HCT116 (cell line): ENCODE data around the gene INHBE. TPM values are rescaled to one million over a fixed set of nuclear protein-coding genes. Genes with fewer than 3 reads are reported as not detected.
"Not testable (repeated sequence)": the region's sequence is repeated elsewhere in the genome, so short reads cannot be mapped to it uniquely, and the experiment has no call there.

ENCODE experiments used
- ATAC-seq: fragments of 200-7000 bp; cut with Tn5 transposase; 2 replicates; pipeline ENCODE4 v1.9.1; 2020; ENCODE audit warnings: mild to moderate bottlenecking, moderate library complexity
- BruUV-seq: library from RNA; stranded (reverse); fragments of 400-500 nt; replicated peaks from 2 replicates; lab custom pipeline; 2021; lab: Mats Ljungman, UMichigan
- CTCF ChIA-PET: fragments of 300-600 bp; sonication (Branson Sonifier 250); formaldehyde crosslinking; loops from one replicate; lab custom pipeline; 2021; ENCODE audit warnings: antibody characterized with exemption; lab: Charles Lee
- POLR2A ChIA-PET: fragments of 300-600, 350-600 bp; sonication (Branson Sonifier 250); formaldehyde crosslinking; loops from one replicate; lab custom pipeline; 2021; ENCODE audit warnings: antibody characterized with exemption; lab: Charles Lee
- RAD21 ChIA-PET, 2 experiments: fragments of 300-600 bp; sonication (Branson Sonifier 250); formaldehyde crosslinking; loops; one replicate each; lab custom pipeline; 2023; ENCODE audit warnings: low total read pairs in 2 of 2; ENCODE audit not compliant: uncharacterized antibody in 2 of 2, unreplicated experiment in 2 of 2, low non-redundant PET in 1 of 2; lab: Charles Lee
- DNase-seq: peaks from one replicate; pipeline ENCODE4 v3.0.0-alpha.2; 2010; ENCODE audit warnings: low read depth, low spot score
- H2AFZ ChIP-seq: fragments of 200-600 bp; shearing (Covaris generic), sonication (generic); 2 replicates; pipeline ENCODE4 v1.6.1; 2017; ENCODE audit warnings: low read depth, mixed run types, mixed read lengths, antibody characterized with exemption, low read length; ENCODE audit not compliant: poor library complexity, severe bottlenecking
- H3K27ac ChIP-seq: 2 replicates; pipeline ENCODE4 v1.5.1; 2012; ENCODE audit warnings: low read depth, low read length
- H3K27me3 ChIP-seq: fragments of 200-600 bp; sonication (generic); 2 replicates; pipeline ENCODE4 v1.6.1; 2016; ENCODE audit warnings: mixed run types, low read length, mixed read lengths; ENCODE audit not compliant: insufficient read depth
- H3K36me3 ChIP-seq, 2 experiments: fragments of 200-500 bp in 1 of 2; fragments of 200-600 bp in 1 of 2; sonication (Bioruptor generic) in 1 of 2; sonication (generic) in 1 of 2; 2 replicates each; pipeline versions ENCODE4 v1.5.1 to v1.6.1; 2014 to 2016; ENCODE audit warnings: low read length in 2 of 2, inconsistent platforms in 1 of 2, mixed read lengths in 1 of 2, mixed run types in 1 of 2; ENCODE audit not compliant: insufficient read depth in 2 of 2, control insufficient read depth in 1 of 2
- H3K4me1 ChIP-seq, 2 experiments: fragments of 200-600 bp in 1 of 2; sonication (generic) in 1 of 2; 2 replicates each; pipeline versions ENCODE4 v1.5.1 to v1.6.1; 2012 to 2017; ENCODE audit warnings: low read length in 2 of 2, inconsistent platforms in 1 of 2, mild to moderate bottlenecking in 1 of 2, mixed read lengths in 1 of 2, mixed run types in 1 of 2, moderate library complexity in 1 of 2; ENCODE audit not compliant: insufficient read depth in 2 of 2, control insufficient read depth in 1 of 2
- H3K4me2 ChIP-seq: fragments of 200-600 bp; sonication (generic); 2 replicates; pipeline ENCODE4 v1.6.1; 2017; ENCODE audit warnings: mixed run types, low read length, mixed read lengths
- H3K4me3 ChIP-seq, 2 experiments: fragments of 200-600 bp in 1 of 2; sonication (generic) in 1 of 2; replicated peaks in 1 of 2; 2 replicates each; pipeline ENCODE4 v1.5.1; 2011 to 2016; ENCODE audit warnings: low read length in 2 of 2, control low read depth in 1 of 2, low read depth in 1 of 2, mild to moderate bottlenecking in 1 of 2, mixed read lengths in 1 of 2, mixed run types in 1 of 2
- H3K79me2 ChIP-seq: fragments of 200-600 bp; sonication (generic); 2 replicates; pipeline ENCODE4 v1.6.1; 2017; ENCODE audit warnings: mild to moderate bottlenecking, mixed run types, low read length, moderate library complexity, mixed read lengths; ENCODE audit not compliant: insufficient read depth
- H3K9ac ChIP-seq: fragments of 200-600 bp; sonication (generic); 2 replicates; pipeline ENCODE4 v1.6.1; 2016; ENCODE audit warnings: low read length, mixed read lengths
- H3K9me2 ChIP-seq: fragments of 200-600 bp; sonication (generic), shearing (Covaris generic); 2 replicates; pipeline ENCODE4 v1.6.1; 2017; ENCODE audit warnings: mixed run types, mild to moderate bottlenecking, moderate library complexity; ENCODE audit not compliant: insufficient read depth
- H3K9me3 ChIP-seq, 2 experiments: fragments of 200-500 bp in 1 of 2; fragments of 200-600 bp in 1 of 2; sonication (Bioruptor generic) in 1 of 2; sonication (generic) in 1 of 2; 2 replicates each; pipeline ENCODE4 v1.6.1; 2014 to 2017; ENCODE audit warnings: low read length in 2 of 2, mixed read lengths in 2 of 2, inconsistent platforms in 1 of 2, low read depth in 1 of 2, mild to moderate bottlenecking in 1 of 2, mixed run types in 1 of 2, moderate library complexity in 1 of 2; ENCODE audit not compliant: control insufficient read depth in 1 of 2, insufficient read depth in 1 of 2
- H4K20me1 ChIP-seq: fragments of 200-600 bp; sonication (generic), shearing (Covaris generic); 2 replicates; pipeline ENCODE4 v1.6.1; 2017; ENCODE audit warnings: mixed run types, mild to moderate bottlenecking, moderate library complexity; ENCODE audit not compliant: insufficient read depth
- CBX3 ChIP-seq: IDR thresholded peaks from 2 replicates; pipeline ENCODE4 v1.6.1; 2012; ENCODE audit warnings: low read depth
- ELF1 ChIP-seq: IDR thresholded peaks from 2 replicates; pipeline ENCODE4 v1.6.1; 2012; ENCODE audit warnings: low read depth, borderline replicate concordance
- POLR2A ChIP-seq: IDR thresholded peaks from 2 replicates; pipeline ENCODE4 v1.7.0; 2011; ENCODE audit warnings: borderline replicate concordance; ENCODE audit not compliant: insufficient read depth, insufficient read length; ENCODE audit errors: extremely low read depth
- POLR2AphosphoS5 ChIP-seq: IDR thresholded peaks from 2 replicates; pipeline ENCODE4 v1.6.1; 2011; ENCODE audit warnings: mild to moderate bottlenecking, low read depth, low read length, moderate library complexity
- SP1 ChIP-seq: IDR thresholded peaks from 2 replicates; pipeline ENCODE4 v1.6.1; 2012; ENCODE audit warnings: low read depth
- YY1 ChIP-seq: IDR thresholded peaks from 2 replicates; pipeline ENCODE4 v1.6.1; 2011; ENCODE audit warnings: low read length, low read depth, moderate library complexity, mild to moderate bottlenecking; ENCODE audit not compliant: insufficient replicate concordance; ENCODE audit errors: extremely low read depth
- ZBTB33 ChIP-seq: IDR thresholded peaks from 2 replicates; pipeline ENCODE4 v1.6.1; 2011; ENCODE audit warnings: mild to moderate bottlenecking, low read length, moderate library complexity; ENCODE audit not compliant: insufficient replicate concordance; ENCODE audit errors: extremely low read depth
- intact Hi-C: fragments of 100-400 bp; cut with micrococcal nuclease; formaldehyde crosslinking; loops from 2 replicates; pipeline ENCODE4 v1.10.0; 2022
- total RNA-seq: library from RNA; stranded (reverse); gene quantifications from one replicate; pipeline ENCODE4 v1.2.1, GENCODE V29; 2021; ENCODE audit not compliant: unreplicated experiment

Gene INHBE
- total RNA-seq, 1 experiment from 2014 or later = 0.89 TPM

DNA sequence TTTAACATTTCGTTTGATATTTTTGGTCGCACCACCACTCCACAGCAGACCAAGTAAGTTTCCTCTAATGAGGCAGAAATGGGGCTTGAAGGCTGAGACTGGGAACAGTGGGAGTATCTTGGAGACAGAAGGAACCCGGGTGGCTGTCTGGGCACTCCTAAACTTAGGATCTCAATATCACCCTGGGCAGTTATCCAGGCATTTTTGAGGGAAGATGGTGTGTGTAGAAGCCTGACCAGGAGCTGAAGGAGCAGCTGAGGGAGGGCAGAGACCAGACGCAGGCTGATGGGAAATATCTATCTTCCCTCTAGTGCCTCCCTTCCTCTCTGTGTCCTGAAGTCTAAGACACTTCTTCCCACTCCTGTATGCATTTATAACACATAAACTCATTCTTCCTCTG lies 43.5 kb downstream of the INHBE start:
- ChIA-PET POLR2A (no interaction called here), RAD21 (no interaction called here), CTCF (no interaction called here)
- H3K9me3 ChIP-seq = no peaks in the 10 kb centered on the region
- H3K4me1 ChIP-seq = no peaks in the 10 kb centered on the region
- intact Hi-C loops = no loop called here
- BruUV-seq = no TSS peak
- ATAC-seq = no peak
- H3K9me2 ChIP-seq = no peaks in the 10 kb centered on the region
- no peak overlapping the region for H2AFZ ChIP-seq
- no peak overlapping the region for H3K4me3 ChIP-seq
- H3K79me2 ChIP-seq = no peaks in the 10 kb centered on the region
- H3K9ac ChIP-seq = no peak overlapping the region
- peaks cover 36 to 51% of the 10 kb centered on the region in 2 experiments for H3K36me3 ChIP-seq
- no peak overlapping the region for H3K4me2 ChIP-seq
- no peak for DNase-seq
- H3K27ac ChIP-seq = no peak overlapping the region
- no peaks in the 10 kb centered on the region for H4K20me1 ChIP-seq
- H3K27me3 ChIP-seq = no peaks in the 10 kb centered on the region
- TF ChIP-seq SP1 = no peak
- no peak for TF ChIP-seq ZBTB33
- TF ChIP-seq CBX3 = no peak

GRCh38 chr12:57500213-57500612 lies 45.1 kb downstream of the INHBE start:
- ChIA-PET POLR2A (no interaction called here), RAD21 (no interaction called here), CTCF (no interaction called here)
- no peaks in the 10 kb centered on the region for H3K9me3 ChIP-seq
- ATAC-seq (no peak), DNase-seq (no peak)
- no TSS peak for BruUV-seq
- H3K27ac ChIP-seq = no peak overlapping the region
- TF ChIP-seq YY1 = no peak
- TF ChIP-seq POLR2AphosphoS5 = peak; percentile 30; the same call in 1 of the 2 replicates
- TF ChIP-seq SP1 = no peak
- no peak for TF ChIP-seq POLR2A
- TF ChIP-seq ELF1 = no peak
- no peak overlapping the region for H3K9ac ChIP-seq
- peaks cover 46 to 57% of the 10 kb centered on the region in 2 experiments for H3K36me3 ChIP-seq
- no peaks in the 10 kb centered on the region for H3K27me3 ChIP-seq
- H2AFZ ChIP-seq = no peak overlapping the region
- no peak overlapping the region for H3K4me3 ChIP-seq
- H3K4me2 ChIP-seq = no peak overlapping the region
- intact Hi-C loops = no loop called here
- no peaks in the 10 kb centered on the region for H3K9me2 ChIP-seq
- no peaks in the 10 kb centered on the region for H4K20me1 ChIP-seq
- H3K79me2 ChIP-seq = no peaks in the 10 kb centered on the region
- H3K4me1 ChIP-seq = no peaks in the 10 kb centered on the region

DNA sequence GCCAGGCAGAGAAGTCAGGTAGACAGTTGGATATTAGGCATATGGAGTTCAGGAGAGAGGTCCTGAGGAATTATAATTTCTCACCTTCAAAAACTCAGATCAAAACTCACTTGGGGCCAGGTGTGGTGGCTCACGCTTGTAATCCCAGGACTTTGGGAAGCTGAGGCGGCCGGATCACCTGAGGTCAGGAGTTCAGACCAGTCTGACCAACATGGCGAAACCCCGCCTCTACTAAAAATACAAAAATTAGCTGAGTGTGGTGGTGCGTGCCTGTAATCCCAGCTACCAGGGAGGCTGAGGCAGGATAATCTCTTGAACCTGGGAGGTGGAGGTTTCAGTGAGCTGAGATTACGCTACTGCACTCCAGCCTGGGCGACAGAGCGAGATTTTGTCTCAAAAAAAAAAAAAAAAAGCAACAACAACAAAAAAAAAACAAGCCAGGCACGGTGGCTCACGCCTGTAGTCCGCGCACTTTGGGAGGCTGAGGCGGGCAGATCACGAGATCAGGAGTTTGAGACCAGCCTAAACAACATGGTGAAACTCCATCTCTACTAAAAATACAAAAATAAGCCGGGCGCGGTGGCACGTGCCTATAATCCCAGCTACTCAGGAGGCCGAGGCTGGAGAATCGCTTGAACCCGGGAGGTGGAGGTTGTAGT lies 47.3 kb downstream of the INHBE start:
- H3K9ac ChIP-seq, H4K20me1 ChIP-seq, H3K4me1 ChIP-seq, H3K4me2 ChIP-seq, H3K27me3 ChIP-seq, H3K79me2 ChIP-seq, CTCF ChIA-PET, ATAC-seq, H3K9me3 ChIP-seq, H3K27ac ChIP-seq, intact Hi-C loops, DNase-seq, RAD21 ChIA-PET, H3K9me2 ChIP-seq, H3K4me3 ChIP-seq, H2AFZ ChIP-seq, BruUV-seq: not testable (repeated sequence)
- POLR2A ChIA-PET = interaction anchor here (0.7 to 1.0 kb wide), 2 partner anchors 13 to 14 kb away, joined by 3 read pairs; no protein-coding TSS in a partner anchor
- peaks cover 54 to 55% of the 10 kb centered on the region in 2 experiments for H3K36me3 ChIP-seq
